Right cardiac atrium (tissue), 5 donors: ENCODE measurements around the gene MAGEC3. TPM values are rescaled to one million over a fixed set of nuclear protein-coding genes. Genes with fewer than 3 reads are reported as not detected.
"Not testable (repeated sequence)": the region's sequence is repeated elsewhere in the genome, so short reads cannot be mapped to it uniquely, and the experiment has no call there.

Experiments used
- ATAC-seq, 2 donors: fragments of 200-7000 bp; cut with Tn5 transposase; one replicate each; pipeline versions ENCODE4 v1.8.0 to v1.9.1; 2020; ENCODE audit warnings: moderate library complexity in 2 of 2, mild to moderate bottlenecking in 1 of 2
- DNase-seq, 3 donors: peaks; one replicate each; pipeline ENCODE4 v3.0.0-alpha.2; 2020
- H3K27ac ChIP-seq: one replicate; pipeline ENCODE4 v1.5.1; 2013; ENCODE audit warnings: mild to moderate bottlenecking, low read length, control low read depth, moderate library complexity
- H3K27me3 ChIP-seq: one replicate; pipeline ENCODE4 v1.6.1; 2013; ENCODE audit not compliant: control insufficient read depth, insufficient read depth
- H3K4me1 ChIP-seq: one replicate; pipeline ENCODE4 v1.6.1; 2013; ENCODE audit warnings: low read length; ENCODE audit not compliant: control insufficient read depth, insufficient read depth
- H3K4me3 ChIP-seq: one replicate; pipeline ENCODE4 v1.5.1; 2013; ENCODE audit warnings: low read length, control low read depth
- H3K9me3 ChIP-seq: one replicate; pipeline ENCODE4 v1.6.1; 2013; ENCODE audit warnings: low read length; ENCODE audit not compliant: control insufficient read depth
- WGBS: extraction: QIAGEN DNeasy Blood & Tissue Kit; methylation state at CpG from one replicate; pipeline ENCODE4 v1.1.7; 2013; 5-methylcytosine and 5-hydroxymethylcytosine counted together
- intact Hi-C, 4 donors: fragments of 100-400 bp; cut with DNase I; formaldehyde crosslinking; loops; one replicate each; pipeline versions ENCODE4 v1.11.0 to v1.14.0; 2022 to 2023
- long read RNA-seq, 4 donors: library from polyadenylated mRNA; unstranded; transcript quantifications; one replicate each; pipeline ENCODE4 v2.0.0, GENCODE V29; 2020 to 2021
- polyA plus RNA-seq: library from polyadenylated mRNA; stranded (reverse); fragments of 200-250 nt; gene quantifications from one replicate; pipeline ENCODE4 v1.2.3, GENCODE V29; 2013
- total RNA-seq, 4 donors: library from RNA; stranded (reverse); fragmentation: NEBNext Ultra II Directional; extraction: Animal tissue kit (Norgen Biotek cat#: 25700); gene quantifications; one replicate each; pipeline ENCODE4 v1.2.1, GENCODE V29; 2021
- donor health status: healthy with polysubstance abuse.
- donor health status: DM: no; HTN: yes; CAD: no.
- donor health status: DM: no; HTN: no; CAD: no.
- donor health status: DM: no; HTN: yes; CAD: no; lungs with severe emphysema.
- donor health status: DM: yes; HTN: yes; CAD: no.

The MAGEC3 gene, protein sequence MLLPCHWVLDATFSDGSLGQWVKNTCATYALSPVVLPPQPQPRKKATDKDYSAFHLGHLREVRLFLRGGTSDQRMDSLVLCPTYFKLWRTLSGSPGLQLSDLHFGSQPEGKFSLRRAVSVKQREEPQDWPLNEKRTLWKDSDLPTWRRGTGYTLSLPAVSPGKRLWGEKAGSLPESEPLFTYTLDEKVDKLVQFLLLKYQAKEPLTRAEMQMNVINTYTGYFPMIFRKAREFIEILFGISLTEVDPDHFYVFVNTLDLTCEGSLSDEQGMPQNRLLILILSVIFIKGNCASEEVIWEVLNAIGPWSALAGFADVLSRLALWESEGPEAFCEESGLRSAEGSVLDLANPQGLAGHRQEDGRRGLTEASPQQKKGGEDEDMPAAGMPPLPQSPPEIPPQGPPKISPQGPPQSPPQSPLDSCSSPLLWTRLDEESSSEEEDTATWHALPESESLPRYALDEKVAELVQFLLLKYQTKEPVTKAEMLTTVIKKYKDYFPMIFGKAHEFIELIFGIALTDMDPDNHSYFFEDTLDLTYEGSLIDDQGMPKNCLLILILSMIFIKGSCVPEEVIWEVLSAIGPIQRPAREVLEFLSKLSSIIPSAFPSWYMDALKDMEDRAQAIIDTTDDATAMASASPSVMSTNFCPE
- total RNA-seq (not detected), polyA plus RNA-seq (not detected)
- long read RNA-seq, donor 1 = 0 reads
- long read RNA-seq, donor 2 = 0 reads
- long read RNA-seq, donor 3 = 0 reads
- long read RNA-seq, donor 4 = 0 reads

DNA sequence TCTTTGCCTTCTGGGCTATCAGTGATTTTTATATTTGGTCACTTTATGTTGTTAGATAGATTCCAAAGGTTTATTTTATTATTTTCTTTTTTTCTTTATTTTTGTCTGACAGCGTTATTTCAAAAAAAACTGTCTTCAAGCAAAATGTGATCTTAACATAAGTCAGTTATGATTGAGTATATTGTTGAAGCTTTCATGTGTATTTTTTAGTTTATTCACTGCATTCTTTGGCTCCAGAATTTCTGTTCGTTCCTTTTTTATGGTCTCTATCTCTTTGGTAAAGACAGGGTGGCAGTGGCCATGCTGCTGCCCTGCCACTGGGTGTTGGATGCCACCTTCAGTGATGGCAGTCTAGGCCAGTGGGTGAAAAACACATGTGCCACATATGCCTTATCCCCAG is at the start of gene MAGEC3:
Gene MAGEC3 (plus strand): TSS at position 301 of the 400 bp plus-strand sequence. CDS start 0 bp downstream, at position 301.
- Histone ChIP-seq H3K27ac (no peak within 1 kb of the TSS), H3K4me1 (no peaks in the 10 kb centered on the region), H3K4me3 (no peak within 1 kb of the TSS), H3K9me3 (peaks cover 2% of the 10 kb centered on the region), H3K27me3 (no peaks in the 10 kb centered on the region)
- ATAC-seq (no peak), DNase-seq (no peak)
- intact Hi-C loops = no loop called here
- WGBS = 94% methylated on average over 2 of the region's 2 CpGs

DNA sequence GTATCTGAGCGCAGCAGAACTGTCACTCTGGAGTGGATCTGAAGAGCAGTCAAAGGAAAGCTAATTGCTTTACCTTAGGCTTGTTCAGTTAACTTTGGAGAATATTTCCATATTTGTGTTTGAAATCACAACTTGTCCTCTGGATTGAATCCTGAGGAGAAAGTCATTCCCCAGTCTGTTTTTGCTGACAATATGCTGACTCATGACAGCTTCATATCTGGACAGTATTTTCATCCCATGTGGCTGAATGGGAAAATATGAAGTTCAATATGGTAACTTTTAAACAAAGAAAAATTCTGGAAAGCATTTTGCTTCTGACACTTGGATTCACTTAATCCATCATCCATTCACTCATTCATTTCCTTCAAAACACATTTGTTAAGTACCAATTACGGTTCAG is 46.3 kb upstream of the MAGEC3 start:
- no peaks in the 10 kb centered on the region for H3K9me3 ChIP-seq
- ATAC-seq (no peak), DNase-seq (no peak)
- H3K27ac ChIP-seq = no peak overlapping the region
- intact Hi-C loops = no loop called here
- 79% methylated on average over 2 of the region's 2 CpGs for WGBS
- no peak overlapping the region for H3K4me3 ChIP-seq
- H3K4me1 ChIP-seq = no peaks in the 10 kb centered on the region
- no peaks in the 10 kb centered on the region for H3K27me3 ChIP-seq

DNA sequence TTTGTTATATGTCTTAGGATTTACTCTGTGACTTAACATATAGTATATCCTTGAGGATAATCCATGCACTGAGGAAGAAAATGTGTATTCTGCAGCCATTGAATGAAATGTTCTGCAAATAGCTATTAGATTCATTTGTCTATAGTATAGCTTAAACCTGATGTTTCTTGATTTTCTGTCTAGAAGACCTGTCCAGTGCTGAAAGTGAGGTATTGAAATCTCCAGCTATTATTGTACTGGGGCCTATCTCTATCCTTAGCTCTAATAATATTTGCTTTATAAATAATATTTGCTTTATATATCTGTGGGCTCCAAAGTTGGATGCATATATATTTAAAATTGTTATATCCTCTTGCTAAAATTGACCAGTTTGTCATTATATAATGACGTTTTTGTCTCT is 26.7 kb upstream of the MAGEC3 start:
- Histone ChIP-seq H3K9me3 (no peaks in the 10 kb centered on the region), H3K4me3 (no peak overlapping the region), H3K27ac (no peak overlapping the region), H3K4me1 (no peaks in the 10 kb centered on the region), H3K27me3 (no peaks in the 10 kb centered on the region)
- intact Hi-C loops = no loop called here
- WGBS = 66% methylated on average over 1 of the region's 1 CpG
- DNase-seq (no peak), ATAC-seq (no peak)

DNA sequence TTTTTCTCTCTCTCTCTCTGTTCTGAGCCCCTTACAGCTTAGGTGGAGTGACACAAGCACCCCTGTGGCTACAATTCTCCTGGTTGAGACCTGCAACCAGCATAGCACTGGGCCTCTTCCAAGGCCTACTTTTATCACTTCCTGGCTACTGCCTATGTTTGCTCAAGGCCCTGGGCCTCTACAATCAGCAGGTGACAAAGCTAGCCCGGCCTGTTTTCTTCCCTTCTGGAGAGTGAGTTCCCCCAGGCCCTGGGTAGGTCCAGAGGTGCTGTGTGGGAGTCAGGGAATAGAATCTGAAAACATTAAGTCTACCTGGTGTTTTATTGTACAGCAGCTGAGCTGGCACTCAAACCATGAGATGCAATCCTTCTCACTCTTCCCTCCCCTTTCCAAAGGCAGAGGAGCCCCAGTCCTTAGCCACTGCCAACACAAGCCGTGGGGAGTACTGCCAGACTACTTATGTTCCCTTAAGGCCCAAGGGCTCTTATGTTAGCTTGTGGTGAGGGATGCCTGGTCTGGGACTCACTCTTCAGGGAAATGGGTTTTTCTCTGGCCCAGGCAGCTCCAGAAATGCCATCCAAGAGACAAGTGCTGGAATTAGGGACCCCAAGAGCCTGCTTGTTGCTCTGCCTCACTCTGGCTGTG is 23.8 kb upstream of the MAGEC3 start:
- no peaks in the 10 kb centered on the region for H3K27me3 ChIP-seq

DNA sequence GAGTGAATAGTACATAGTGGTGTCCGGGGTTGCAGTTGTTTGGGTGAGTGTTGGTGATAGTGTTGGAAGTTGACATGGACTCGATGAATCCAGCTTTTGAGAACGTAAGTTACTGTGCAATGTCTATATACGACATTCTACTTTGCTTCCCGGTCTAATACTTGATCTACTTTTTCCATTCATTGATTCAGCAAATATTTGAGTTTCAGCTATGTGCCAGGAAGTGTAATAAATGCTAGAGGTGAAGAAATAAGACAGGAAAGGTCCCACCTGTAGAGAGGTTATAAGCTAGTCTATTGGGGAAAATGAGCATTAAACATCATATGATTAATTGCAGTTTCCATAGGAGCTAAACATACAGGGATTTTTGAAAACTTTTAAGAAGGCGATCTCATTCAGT is 22.2 kb upstream of the MAGEC3 start:
- no peaks in the 10 kb centered on the region for H3K27me3 ChIP-seq
- no peak overlapping the region for H3K27ac ChIP-seq
- no peak overlapping the region for H3K4me3 ChIP-seq
- intact Hi-C loops = no loop called here
- ATAC-seq (no peak), DNase-seq (no peak)
- H3K9me3 ChIP-seq = no peaks in the 10 kb centered on the region
- 86% methylated on average over 6 of the region's 6 CpGs for WGBS
- no peaks in the 10 kb centered on the region for H3K4me1 ChIP-seq

More for the DNA sequence above, 23.8 kb upstream of the MAGEC3 start:
- 55% methylated on average over 2 of the region's 2 CpGs for WGBS
- Histone ChIP-seq H3K4me1 (no peaks in the 10 kb centered on the region), H3K9me3 (no peaks in the 10 kb centered on the region), H3K27ac (no peak overlapping the region), H3K4me3 (no peak overlapping the region)
- DNase-seq = no peak
- intact Hi-C loops = no loop called here
- ATAC-seq = no peak

DNA sequence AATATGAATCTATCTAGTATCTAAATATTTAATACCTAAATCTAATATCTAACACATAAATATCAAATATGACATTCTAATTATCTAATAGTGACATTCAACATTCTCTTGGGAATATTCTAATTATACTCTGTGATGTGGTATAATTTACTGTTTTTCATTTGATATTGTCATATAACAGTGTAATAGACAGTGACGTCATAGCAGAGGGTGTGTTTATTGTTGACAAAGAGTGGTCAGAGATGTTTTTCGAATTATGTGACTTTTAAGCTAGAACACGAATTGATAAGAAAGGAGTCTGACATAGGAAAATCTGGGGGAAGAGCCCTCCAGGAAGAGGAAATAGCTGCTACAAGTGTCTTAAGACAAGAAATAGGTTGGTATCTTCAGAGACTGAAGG is 5.9 kb upstream of the MAGEC3 start:
- Histone ChIP-seq H3K27me3 (no peaks in the 10 kb centered on the region), H3K4me1 (no peaks in the 10 kb centered on the region), H3K27ac (no peak overlapping the region), H3K9me3 (no peaks in the 10 kb centered on the region), H3K4me3 (no peak overlapping the region)
- intact Hi-C loops = no loop called here
- ATAC-seq = no peak
- DNase-seq = no peak
- 41% methylated on average over 3 of the region's 3 CpGs for whole genome bisulfite sequencing

DNA sequence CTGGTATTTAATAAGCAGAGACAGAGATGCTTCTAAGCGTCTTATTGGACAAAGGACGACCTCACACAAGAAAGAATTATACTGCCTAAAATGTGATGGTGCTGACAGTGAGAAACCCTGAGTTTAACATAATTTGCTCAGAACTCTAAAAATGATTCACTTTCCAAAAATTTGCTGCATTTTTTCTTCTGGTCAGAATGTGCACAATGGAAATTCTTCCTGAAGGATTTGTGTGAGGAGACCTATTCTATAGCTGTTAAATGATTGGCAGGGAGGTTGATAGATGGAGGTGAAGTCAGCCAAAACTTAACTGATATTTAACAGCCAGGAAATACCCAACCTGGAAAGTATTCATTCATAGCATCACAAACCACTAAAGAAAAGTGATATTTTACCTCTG is 1.7 kb downstream of the MAGEC3 start:
- peaks cover 2% of the 10 kb centered on the region for H3K9me3 ChIP-seq
- H3K4me3 ChIP-seq = no peak overlapping the region
- WGBS = 63% methylated on average over 2 of the region's 2 CpGs
- intact Hi-C loops = no loop called here
- no peaks in the 10 kb centered on the region for H3K27me3 ChIP-seq
- no peak for DNase-seq
- ATAC-seq = no peak
- H3K4me1 ChIP-seq = no peaks in the 10 kb centered on the region
- H3K27ac ChIP-seq = no peak overlapping the region

DNA sequence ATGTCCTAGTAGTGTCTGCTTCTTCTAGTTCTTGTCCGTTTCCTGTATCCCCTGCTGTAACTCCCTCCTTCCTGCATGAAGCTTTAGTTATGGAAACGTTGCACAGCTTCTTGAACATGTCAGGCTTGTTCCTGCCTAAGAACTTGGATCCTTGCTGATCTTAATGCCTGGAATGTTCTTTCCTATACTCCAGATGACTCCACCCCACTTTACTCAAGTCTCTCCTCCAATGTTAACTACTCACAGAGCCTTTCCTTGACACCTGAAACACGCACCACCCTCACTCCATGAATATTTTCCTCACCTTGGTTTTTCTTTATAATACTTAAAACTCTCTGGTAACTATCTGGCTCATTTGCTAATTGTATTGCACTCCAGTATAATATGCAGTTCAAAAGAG is 19.4 kb downstream of the MAGEC3 start:
- WGBS = 49% methylated on average over 3 of the region's 3 CpGs
- ATAC-seq = no peak
- intact Hi-C loops = no loop called here
- no peaks in the 10 kb centered on the region for H3K9me3 ChIP-seq
- H3K4me3 ChIP-seq = no peak overlapping the region
- no peaks in the 10 kb centered on the region for H3K4me1 ChIP-seq
- DNase-seq = no peak
- H3K27ac ChIP-seq = no peak overlapping the region
- H3K27me3 ChIP-seq = no peaks in the 10 kb centered on the region

DNA sequence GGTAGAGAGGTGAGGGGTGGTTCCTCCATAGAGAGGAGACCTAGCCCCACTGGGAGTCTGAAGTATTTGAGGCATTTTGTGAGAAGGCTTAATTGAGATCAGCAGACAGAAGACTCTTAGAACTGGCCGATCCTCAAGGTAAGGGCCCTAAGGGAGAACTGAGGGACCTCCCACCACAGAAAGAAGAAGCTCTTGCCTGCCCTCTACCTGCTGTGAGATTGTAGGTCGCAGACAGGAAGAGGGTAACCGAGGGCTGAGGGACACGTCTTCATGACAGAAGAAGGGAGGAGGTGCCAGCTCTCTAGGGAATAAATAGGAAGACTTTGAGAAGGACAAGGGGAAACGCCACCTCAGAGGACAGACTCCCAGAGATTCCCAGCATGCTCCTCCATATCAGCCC is 41.5 kb downstream of the MAGEC3 start:
- Histone ChIP-seq H3K27me3 (no peaks in the 10 kb centered on the region), H3K4me1 (peaks cover 1% of the 10 kb centered on the region), H3K27ac (no peak overlapping the region), H3K4me3 (no peak overlapping the region), H3K9me3 (no peaks in the 10 kb centered on the region)
- intact Hi-C loops = no loop called here
- DNase-seq = no peak
- no peak for ATAC-seq
- WGBS = 73% methylated on average over 5 of the region's 5 CpGs

DNA sequence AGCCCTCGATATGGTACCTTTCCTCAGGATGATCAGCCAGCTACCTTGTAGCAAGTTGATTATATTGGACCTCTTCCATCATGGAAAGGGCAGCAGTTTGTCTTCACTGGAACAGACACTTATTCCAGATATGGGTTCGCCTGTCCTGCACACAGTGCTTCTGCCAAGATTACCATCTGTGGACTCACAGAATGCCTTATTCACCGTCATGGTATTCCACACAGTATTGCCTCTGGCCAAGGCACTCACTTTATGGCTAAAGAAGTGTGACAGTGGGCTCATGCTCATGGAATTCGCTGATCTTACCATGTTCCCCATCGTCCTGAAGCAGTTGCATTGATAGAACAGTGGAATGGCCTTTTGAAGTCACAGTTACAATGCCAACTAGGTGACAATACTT is 50.7 kb downstream of the MAGEC3 start:
- 74% methylated on average over 5 of the region's 5 CpGs for WGBS
- H3K9me3 ChIP-seq, H3K4me3 ChIP-seq, ATAC-seq, H3K4me1 ChIP-seq, H3K27ac ChIP-seq, intact Hi-C loops, DNase-seq, H3K27me3 ChIP-seq: not testable (repeated sequence)

DNA sequence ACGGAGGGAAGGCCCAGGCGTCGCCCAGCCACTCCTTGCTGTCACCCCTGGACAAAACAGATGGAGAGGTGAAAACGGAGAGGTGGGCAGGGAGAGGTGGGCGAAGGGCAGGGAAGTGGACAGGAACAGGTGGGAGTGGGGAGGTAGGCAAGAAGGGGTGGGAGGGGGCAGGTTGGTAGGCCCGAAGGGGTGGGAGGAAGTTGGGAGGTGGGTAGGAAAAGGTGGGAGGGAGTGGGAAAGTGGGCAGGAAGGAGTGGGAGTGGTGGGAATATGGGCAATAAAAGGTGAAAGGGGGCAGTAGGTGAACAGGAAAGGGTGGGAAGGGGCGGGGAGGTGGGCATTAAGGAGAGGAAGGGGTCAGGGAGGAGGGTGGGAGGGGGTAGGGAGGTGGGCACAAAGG is 56.6 kb downstream of the MAGEC3 start:
- no peaks in the 10 kb centered on the region for H3K4me1 ChIP-seq
- WGBS = 84% methylated on average over 7 of the region's 7 CpGs
- no peak overlapping the region for H3K27ac ChIP-seq
- H3K9me3 ChIP-seq = no peaks in the 10 kb centered on the region
- intact Hi-C loops = no loop called here
- no peak for ATAC-seq
- H3K4me3 ChIP-seq = no peak overlapping the region
- DNase-seq = no peak
- H3K27me3 ChIP-seq = no peaks in the 10 kb centered on the region
